BE2C (cell line): ENCODE measurements around the gene PTPRG.
"Not testable (repeated sequence)": the region's sequence is repeated elsewhere in the genome, so short reads cannot be mapped to it uniquely, and the experiment has no call there.

Experiments used
- DNase-seq: peaks from one replicate; pipeline ENCODE4 v3.0.0-alpha.2; 2020
- H3K27me3 ChIP-seq: fragments of 250-450 bp; sonication (Bioruptor Pico); 2 replicates; pipeline ENCODE4 v1.5.1; 2020; ENCODE audit warnings: mild to moderate bottlenecking
- H3K36me3 ChIP-seq: fragments of 250-450 bp; sonication (Bioruptor Pico); 2 replicates; pipeline ENCODE4 v1.5.1; 2020; ENCODE audit warnings: mild to moderate bottlenecking
- H3K4me1 ChIP-seq: fragments of 250-450 bp; sonication (Bioruptor Pico); 2 replicates; pipeline ENCODE4 v1.5.1; 2020
- H3K4me3 ChIP-seq: 2 replicates; pipeline ENCODE4 v1.5.1; 2011; ENCODE audit warnings: low read depth, low read length
- H3K9me3 ChIP-seq: fragments of 250-450 bp; sonication (Bioruptor Pico); 2 replicates; pipeline ENCODE4 v1.5.1; 2020
- TF ChIP-seq, protein P1 (sequence below): IDR thresholded peaks from 2 replicates; pipeline ENCODE4 v1.5.1; 2012; ENCODE audit warnings: mild to moderate bottlenecking, low read depth, low read length

Gene PTPRG

DNA sequence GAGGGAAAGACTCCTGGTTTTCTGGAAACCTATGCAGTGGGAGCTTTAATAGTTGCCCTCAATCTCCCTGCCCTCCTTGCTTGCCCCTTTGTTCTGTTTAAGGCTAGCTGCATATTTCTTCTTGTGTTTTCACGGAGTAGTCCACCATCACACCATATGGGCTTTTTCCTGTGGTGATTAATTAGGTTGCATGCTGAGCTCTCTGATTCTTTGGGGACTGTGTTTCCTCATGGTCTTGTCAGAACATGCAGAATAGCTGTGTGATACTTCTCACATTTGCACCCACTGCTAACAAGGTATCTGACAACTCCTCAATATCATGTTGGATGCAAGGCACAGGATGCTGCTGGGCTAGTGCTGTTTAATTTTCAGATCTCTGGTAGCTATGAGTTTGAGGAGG, 139.6 kb downstream of the PTPRG start:
- 0 out of 2 replicates have a peak, but pooled peaks cover 3% of the 10 kb centered on the region for H3K27me3 ChIP-seq
- H3K9me3 ChIP-seq: no peaks in the 10 kb centered on the region
- TF ChIP-seq, protein P1, sequence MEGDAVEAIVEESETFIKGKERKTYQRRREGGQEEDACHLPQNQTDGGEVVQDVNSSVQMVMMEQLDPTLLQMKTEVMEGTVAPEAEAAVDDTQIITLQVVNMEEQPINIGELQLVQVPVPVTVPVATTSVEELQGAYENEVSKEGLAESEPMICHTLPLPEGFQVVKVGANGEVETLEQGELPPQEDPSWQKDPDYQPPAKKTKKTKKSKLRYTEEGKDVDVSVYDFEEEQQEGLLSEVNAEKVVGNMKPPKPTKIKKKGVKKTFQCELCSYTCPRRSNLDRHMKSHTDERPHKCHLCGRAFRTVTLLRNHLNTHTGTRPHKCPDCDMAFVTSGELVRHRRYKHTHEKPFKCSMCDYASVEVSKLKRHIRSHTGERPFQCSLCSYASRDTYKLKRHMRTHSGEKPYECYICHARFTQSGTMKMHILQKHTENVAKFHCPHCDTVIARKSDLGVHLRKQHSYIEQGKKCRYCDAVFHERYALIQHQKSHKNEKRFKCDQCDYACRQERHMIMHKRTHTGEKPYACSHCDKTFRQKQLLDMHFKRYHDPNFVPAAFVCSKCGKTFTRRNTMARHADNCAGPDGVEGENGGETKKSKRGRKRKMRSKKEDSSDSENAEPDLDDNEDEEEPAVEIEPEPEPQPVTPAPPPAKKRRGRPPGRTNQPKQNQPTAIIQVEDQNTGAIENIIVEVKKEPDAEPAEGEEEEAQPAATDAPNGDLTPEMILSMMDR: no peak
- no peak for DNase-seq
- no peak overlapping the region for H3K4me3 ChIP-seq
- H3K4me1 ChIP-seq: no peaks in the 10 kb centered on the region
- no peaks in the 10 kb centered on the region for H3K36me3 ChIP-seq

DNA sequence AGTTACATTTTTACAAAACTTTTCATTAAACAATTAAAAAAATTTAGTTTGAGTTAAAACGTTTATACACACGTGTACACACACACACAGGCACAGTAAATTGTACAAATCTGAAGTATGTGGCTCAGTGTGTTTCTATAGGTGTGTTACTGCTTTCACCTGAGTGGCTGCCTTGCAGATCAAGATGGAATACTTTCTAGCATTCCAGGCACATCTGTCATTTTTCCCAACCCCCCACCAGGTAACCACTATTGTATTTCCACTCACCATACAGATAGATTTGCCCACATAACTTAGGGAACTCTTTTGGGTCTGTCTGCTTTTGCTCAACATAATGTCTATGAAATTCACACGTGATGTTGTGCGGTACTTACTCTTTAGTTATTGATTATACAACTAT, 141.1 kb downstream of the PTPRG start:
- no peak for DNase-seq
- H3K4me1 ChIP-seq: no peaks in the 10 kb centered on the region
- no peak overlapping the region for H3K4me3 ChIP-seq
- TF ChIP-seq, protein P1: no peak
- no peaks in the 10 kb centered on the region for H3K9me3 ChIP-seq
- H3K36me3 ChIP-seq: no peaks in the 10 kb centered on the region
- 0 out of 2 replicates have a peak, but pooled peaks cover 3% of the 10 kb centered on the region for H3K27me3 ChIP-seq

DNA sequence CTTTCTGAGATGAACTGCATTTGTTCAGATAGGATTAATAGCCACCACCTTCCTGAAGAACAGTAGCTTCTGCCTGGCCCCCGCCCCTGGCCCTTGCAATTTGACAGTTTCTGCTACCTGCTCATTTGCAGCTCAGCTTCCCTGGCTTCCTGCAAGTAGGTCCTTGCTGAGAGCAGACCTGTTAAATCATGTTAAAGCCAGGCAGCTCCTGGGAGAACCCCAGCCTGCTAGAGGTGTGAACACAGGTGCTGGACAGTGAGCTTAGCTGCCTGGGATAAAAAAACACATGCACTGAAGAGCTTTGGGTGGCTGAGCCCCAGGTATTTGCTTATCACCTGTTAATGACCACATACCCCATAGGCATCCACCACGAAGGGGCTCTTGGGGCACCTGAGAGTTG, 143.4 kb downstream of the PTPRG start:
- H3K4me3 ChIP-seq: no peak overlapping the region
- DNase-seq: no peak
- no peaks in the 10 kb centered on the region for H3K36me3 ChIP-seq
- H3K4me1 ChIP-seq: no peaks in the 10 kb centered on the region
- H3K27me3 ChIP-seq: 0 out of 2 replicates have a peak, but pooled peaks cover 3% of the 10 kb centered on the region
- TF ChIP-seq, protein P1: no peak
- H3K9me3 ChIP-seq: no peaks in the 10 kb centered on the region

DNA sequence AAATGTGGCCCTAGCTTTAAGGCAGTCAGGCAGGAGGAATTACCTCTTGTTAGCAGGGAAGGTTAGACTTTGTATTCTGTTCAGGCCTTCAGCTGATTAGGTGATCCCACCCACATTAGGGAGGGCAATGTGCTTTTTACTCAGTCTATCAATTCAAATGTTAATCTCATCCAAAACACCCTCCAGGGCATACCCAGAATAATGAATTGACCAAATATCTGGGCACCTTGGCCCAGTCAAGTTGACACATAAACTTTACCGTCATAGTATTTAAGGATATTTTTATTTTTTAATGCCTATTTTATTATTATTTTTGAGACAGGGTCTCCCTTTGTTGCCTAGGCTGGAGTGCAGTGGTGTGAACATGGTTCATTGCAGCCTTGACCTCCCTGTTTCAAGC, 146.1 kb downstream of the PTPRG start:
- no peak overlapping the region for H3K4me3 ChIP-seq
- no peaks in the 10 kb centered on the region for H3K9me3 ChIP-seq
- no peak for DNase-seq
- H3K27me3 ChIP-seq: 0 out of 2 replicates have a peak, but pooled peaks cover 3% of the 10 kb centered on the region
- no peaks in the 10 kb centered on the region for H3K36me3 ChIP-seq
- TF ChIP-seq, protein P1: no peak
- H3K4me1 ChIP-seq: no peaks in the 10 kb centered on the region

DNA sequence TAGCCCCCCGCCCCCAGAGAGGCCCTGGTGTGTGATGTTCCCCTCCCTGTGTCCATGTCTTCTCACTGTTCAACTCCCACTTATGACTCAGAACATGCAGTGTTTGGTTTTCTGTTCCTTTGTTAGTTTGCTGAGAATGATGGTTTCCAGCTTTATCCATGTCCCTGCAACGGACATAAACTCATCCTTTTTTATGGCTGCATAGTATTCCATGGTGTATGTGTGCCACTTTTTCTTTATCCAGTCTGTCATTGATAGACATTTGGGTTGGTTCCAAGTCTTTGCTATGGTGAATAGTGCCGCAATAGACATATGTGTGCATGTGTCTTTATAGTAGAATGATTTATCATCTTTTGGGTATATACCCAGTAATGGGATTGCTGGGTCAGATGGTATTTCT, 149.5 kb downstream of the PTPRG start:
- not testable (repeated sequence) for H3K4me1 ChIP-seq, DNase-seq, H3K9me3 ChIP-seq, H3K27me3 ChIP-seq, H3K36me3 ChIP-seq, H3K4me3 ChIP-seq

DNA sequence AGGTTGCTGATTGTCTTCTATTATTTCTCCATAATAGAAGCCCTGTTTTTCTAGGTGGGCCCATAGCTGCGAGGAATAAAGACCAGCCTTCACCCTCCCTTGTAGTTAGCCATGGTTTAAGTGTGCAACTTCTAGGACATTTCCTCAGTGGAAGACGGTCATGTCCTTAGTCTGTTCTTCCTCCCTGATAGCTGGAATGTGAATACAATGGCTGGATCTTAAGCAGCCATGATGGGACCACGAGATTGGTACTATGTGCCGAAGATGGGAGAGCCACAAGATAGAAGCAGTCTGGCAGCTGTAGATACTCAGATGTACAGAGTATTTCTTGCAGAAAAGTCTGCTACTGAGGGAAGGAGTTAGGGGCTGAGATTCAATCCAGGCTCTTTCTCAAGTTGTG, 152.9 kb downstream of the PTPRG start:
- no peak for DNase-seq
- Histone ChIP-seq H3K36me3 (no peaks in the 10 kb centered on the region), H3K4me1 (no peaks in the 10 kb centered on the region), H3K27me3 (peaks cover 7% of the 10 kb centered on the region; the same call in 1 of the 2 replicates), H3K9me3 (peaks cover 2% of the 10 kb centered on the region; the same call in 1 of the 2 replicates), H3K4me3 (no peak overlapping the region)
- TF ChIP-seq, protein P1: no peak

DNA sequence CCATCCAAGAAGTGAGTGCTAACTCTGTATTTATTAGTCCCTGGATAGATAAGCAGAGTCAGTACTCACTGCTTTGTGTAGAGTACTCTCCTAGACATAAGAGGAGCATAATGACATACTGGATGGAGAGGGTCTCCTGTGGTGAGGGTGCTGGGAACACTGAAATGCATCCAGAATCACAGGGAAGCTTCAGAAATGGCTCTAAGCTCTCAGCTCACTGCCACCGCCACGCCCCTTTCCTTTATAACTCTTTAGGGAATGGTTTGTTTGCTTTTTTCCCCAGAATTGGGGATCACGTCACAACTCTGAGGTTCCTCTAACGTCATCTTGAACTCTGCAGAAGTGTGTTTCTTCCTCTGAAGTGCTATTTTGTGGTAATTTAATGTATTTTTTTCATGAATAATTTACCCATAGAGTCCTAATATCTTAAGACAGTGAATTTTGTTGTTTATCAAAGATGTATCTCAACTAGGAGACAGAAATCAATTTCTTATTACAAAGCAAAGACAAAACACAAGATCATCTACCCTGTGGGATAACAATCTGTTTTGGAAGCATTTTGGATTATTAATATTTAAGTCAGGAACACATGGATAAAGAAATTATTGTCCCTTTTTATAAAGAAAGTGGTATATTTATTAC, 154.6 kb downstream of the PTPRG start:
- Histone ChIP-seq H3K4me3 (no peak overlapping the region), H3K9me3 (peaks cover 2% of the 10 kb centered on the region; the same call in 1 of the 2 replicates), H3K27me3 (peaks cover 11% of the 10 kb centered on the region; the same call in 1 of the 2 replicates), H3K4me1 (no peaks in the 10 kb centered on the region), H3K36me3 (no peaks in the 10 kb centered on the region)
- TF ChIP-seq, protein P1: no peak
- DNase-seq: no peak

DNA sequence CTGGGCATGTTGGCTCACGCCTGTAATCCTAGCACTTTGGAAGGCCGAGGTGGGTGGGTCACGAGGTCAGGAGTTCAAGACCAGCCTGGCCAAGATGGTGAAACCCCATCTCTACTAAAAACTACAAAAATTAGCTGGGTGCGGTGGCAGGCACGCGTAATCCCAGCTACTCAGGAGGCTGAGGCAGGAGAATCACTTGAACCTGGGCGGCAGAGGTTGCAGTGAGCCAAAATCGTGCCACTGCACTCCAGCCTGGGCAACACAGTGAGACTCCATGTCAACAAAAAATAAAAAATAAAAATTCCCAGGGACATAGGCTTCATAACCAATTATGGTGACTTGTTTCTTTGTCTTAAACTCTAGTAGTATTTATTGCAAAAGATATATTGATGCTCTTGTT, 155.3 kb downstream of the PTPRG start:
- not testable (repeated sequence) for H3K9me3 ChIP-seq, DNase-seq, H3K36me3 ChIP-seq, H3K4me3 ChIP-seq, H3K4me1 ChIP-seq
- H3K27me3 ChIP-seq: peaks cover 12% of the 10 kb centered on the region
